K562 (cell line): ENCODE data around the gene INTS6L. TPM values are rescaled to one million over a fixed set of nuclear protein-coding genes. Genes with fewer than 3 reads are reported as not detected.

Experiments used
- CBX5 ChIP-seq: IDR thresholded peaks from 2 replicates; pipeline ENCODE4 v1.6.1; 2014; ENCODE audit warnings: low read depth, borderline replicate concordance
- CC2D1A ChIP-seq: fragments of 450-650 bp; IDR thresholded peaks from 2 replicates; pipeline ENCODE4 v1.6.1; 2017; ENCODE audit warnings: mild to moderate bottlenecking
- COPS2 ChIP-seq: fragments of 450-650 bp; conservative IDR thresholded peaks from 2 replicates; pipeline ENCODE4 v1.6.1; 2016; ENCODE audit warnings: mild to moderate bottlenecking, moderate library complexity
- CSDE1 ChIP-seq, 2 experiments: fragments of 450-650 bp; IDR thresholded peaks; 2 replicates each; pipeline ENCODE4 v1.6.1; 2016; ENCODE audit warnings: mild to moderate bottlenecking in 1 of 2
- FOXK1 ChIP-seq: sonication (generic); formaldehyde crosslinking; IDR thresholded peaks from 2 replicates; pipeline ENCODE4 v1.8.0; 2022; ENCODE audit warnings: missing genetic modification reagents, mild to moderate bottlenecking, borderline replicate concordance
- FOXP1 ChIP-seq: sonication (generic); formaldehyde crosslinking; IDR thresholded peaks from 2 replicates; pipeline ENCODE4 v1.8.0; 2022; ENCODE audit warnings: mild to moderate bottlenecking, missing genetic modification reagents
- GABPA ChIP-seq: fragments of 200-800 bp; sonication (Bioruptor generic); conservative IDR thresholded peaks from 2 replicates; pipeline ENCODE4 v1.6.1; 2016; ENCODE audit warnings: low read depth, missing genetic modification characterization, missing compliant biosample characterization
- GATAD2B ChIP-seq: fragments of 450-650 bp; IDR thresholded peaks from 2 replicates; pipeline ENCODE4 v1.6.1; 2017; ENCODE audit warnings: mild to moderate bottlenecking, borderline replicate concordance
- HMG20A ChIP-seq: fragments of 450-650 bp; formaldehyde crosslinking; conservative IDR thresholded peaks from 2 replicates; pipeline ENCODE4 v1.4.0; 2020; ENCODE audit warnings: mild to moderate bottlenecking, mixed read lengths
- HNRNPLL ChIP-seq: fragments of 200-400 bp; formaldehyde crosslinking; IDR thresholded peaks from 2 replicates; pipeline ENCODE4 v1.6.1; 2017; ENCODE audit warnings: low read length, low read depth, mild to moderate bottlenecking; ENCODE audit not compliant: poor library complexity, severe bottlenecking
- KDM5B ChIP-seq: fragments of 200-600 bp; sonication (generic); IDR thresholded peaks from 2 replicates; pipeline ENCODE4 v1.6.1; 2012; ENCODE audit warnings: low read depth, mild to moderate bottlenecking, moderate library complexity, low read length, control low read depth, inconsistent platforms; ENCODE audit not compliant: insufficient replicate concordance
- KLF16 ChIP-seq: IDR thresholded peaks from 2 replicates; pipeline ENCODE4 v1.6.1; 2016; ENCODE audit warnings: antibody characterized with exemption
- LARP7 ChIP-seq: fragments of 450-650 bp; IDR thresholded peaks from 2 replicates; pipeline ENCODE4 v1.6.1; 2016
- MTA1 ChIP-seq: fragments of 450-650 bp; IDR thresholded peaks from 2 replicates; pipeline ENCODE4 v1.6.1; 2017; ENCODE audit warnings: borderline replicate concordance
- NR4A1 ChIP-seq, 2 experiments: fragments of 250-450 bp in 1 of 2; fragments of 450-650 bp in 1 of 2; sonication (Bioruptor Pico) in 1 of 2; IDR thresholded peaks; 2 replicates each; pipeline versions ENCODE4 v1.4.0 to v1.6.1; 2016 to 2020; ENCODE audit warnings: mild to moderate bottlenecking in 2 of 2, missing compliant biosample characterization in 1 of 2, missing genetic modification characterization in 1 of 2, moderate library complexity in 1 of 2
- RFX7 ChIP-seq: fragments of 250-450 bp; sonication (Bioruptor Pico); IDR thresholded peaks from 2 replicates; pipeline ENCODE4 v1.5.1; 2021; ENCODE audit warnings: mild to moderate bottlenecking
- SAFB2 ChIP-seq: fragments of 200-400 bp; formaldehyde crosslinking; IDR thresholded peaks from 2 replicates; pipeline ENCODE4 v1.6.1; 2018; ENCODE audit warnings: borderline replicate concordance, low read length, low read depth, moderate library complexity; ENCODE audit not compliant: severe bottlenecking
- SRSF7 ChIP-seq: fragments of 200-400 bp; formaldehyde crosslinking; optimal IDR thresholded peaks from 2 replicates; pipeline ENCODE3; 2017; ENCODE audit warnings: mild to moderate bottlenecking, low read depth, low read length
- STAT5A ChIP-seq: IDR thresholded peaks from 2 replicates; pipeline ENCODE4 v1.6.1; 2012; ENCODE audit warnings: low read length, inconsistent platforms, borderline replicate concordance
- XRCC3 ChIP-seq: fragments of 450-650 bp; IDR thresholded peaks from 2 replicates; pipeline ENCODE4 v1.6.1; 2017; ENCODE audit warnings: mild to moderate bottlenecking, moderate library complexity
- ZBTB34 ChIP-seq: fragments of 250-450 bp; sonication (Bioruptor Pico); IDR thresholded peaks from 2 replicates; pipeline ENCODE4 v1.8.0; 2021; ENCODE audit warnings: mild to moderate bottlenecking, moderate library complexity
- ZFP1 ChIP-seq: fragments of 450-650 bp; formaldehyde crosslinking; IDR thresholded peaks from 2 replicates; pipeline ENCODE4 v1.4.0; 2020; ENCODE audit warnings: mild to moderate bottlenecking, mixed read lengths
- ZNF224 ChIP-seq: sonication (generic); formaldehyde crosslinking; IDR thresholded peaks from 2 replicates; pipeline ENCODE4 v1.8.0; 2022; ENCODE audit warnings: mild to moderate bottlenecking, missing genetic modification reagents
- ZNF263 ChIP-seq: sonication (generic); formaldehyde crosslinking; IDR thresholded peaks from 2 replicates; pipeline ENCODE4 v1.8.0; 2022; ENCODE audit warnings: mild to moderate bottlenecking, missing genetic modification reagents, borderline replicate concordance
- ZNF586 ChIP-seq: fragments of 450-650 bp; formaldehyde crosslinking; conservative IDR thresholded peaks from 2 replicates; pipeline ENCODE4 v1.4.0; 2020; ENCODE audit warnings: mild to moderate bottlenecking, moderate library complexity
- ZNF644 ChIP-seq: fragments of 200-800 bp; sonication (Bioruptor generic); IDR thresholded peaks from 2 replicates; pipeline ENCODE4 v1.6.1; 2016; ENCODE audit warnings: low read depth, missing genetic modification characterization, missing compliant biosample characterization
- ZSCAN29 ChIP-seq: fragments of 450-650 bp; IDR thresholded peaks from 2 replicates; pipeline ENCODE4 v1.6.1; 2017
- polyA plus RNA-seq, 8 experiments: library from polyadenylated mRNA; depleted of rRNA in 4 of 8; stranded (reverse) in 5 of 8; unstranded in 3 of 8; fragments of >200 nt; fragmentation: Nextera tagmentation in 2 of 8; fragmentation: Illumina TruSeq in 1 of 8; extraction: Ambion mirVana in 2 of 8; extraction: Trizol in 1 of 8; gene quantifications; 2 replicates each; pipeline versions ENCODE4 v1.2.1 to v1.2.3, GENCODE V29; 2011 to 2014; ENCODE audit warnings: inconsistent platforms in 1 of 8, missing spikeins in 1 of 8
- total RNA-seq, 7 experiments: library from RNA; depleted of rRNA in 6 of 7; stranded (reverse); fragments of >200 nt in 6 of 7; fragmentation: Illumina TruSeq in 2 of 7; extraction: Trizol in 2 of 7; gene quantifications; 2 replicates each; pipeline versions ENCODE4 v1.2.1 to v1.2.3, GENCODE V29; 2011 to 2021; ENCODE audit warnings: low replicate concordance in 1 of 7
- TF ChIP-seq, protein P1 (sequence below): fragments of 250-450 bp; sonication (Bioruptor Pico); IDR thresholded peaks from 2 replicates; pipeline ENCODE4 v1.9.0; 2021; ENCODE audit warnings: mild to moderate bottlenecking, inconsistent platforms

INTS6L gene
- total and polyA plus RNA-seq, 9 of the 15 experiments (the other 6 are each of a cell fraction or from before 2014, with no cell fraction given): 6.1 to 44.9 (median 21.9) TPM

GRCh38 chrX:135520553-135521404, at the start of gene INTS6L (continued):
- TF ChIP-seq ZBTB34 (no peak), ZNF224 (no peak), GABPA (tag) (no peak), COPS2 (no peak), KDM5B (peak; percentile 98), HMG20A (CRISPR knock-in tag) (no peak), CC2D1A (no peak), LARP7 (no peak), HNRNPLL (peak; percentile 38), CSDE1 (IDR thresholded peaks at IDR 0.05) (peak in 1 of 2 experiments; percentile 77; a peak in 2 of 4 replicates), FOXP1 (CRISPR knock-in tag) (no peak), RFX7 (CRISPR knock-in tag) (no peak), SAFB2 (no peak), ZNF644 (no peak), STAT5A (no peak), MTA1 (no peak), ZNF263 (CRISPR knock-in tag) (no peak), GATAD2B (no peak), ZNF586 (CRISPR knock-in tag) (no peak), CBX5 (no peak), FOXK1 (no peak), NR4A1 (CRISPR knock-in tag; IDR thresholded peaks at IDR 0.05) (peak; percentile 53; the same call in 1 of the 2 replicates), NR4A1 (tag; IDR thresholded peaks at IDR 0.05) (no peak), ZFP1 (no peak), KLF16 (no peak), SRSF7 (no peak), XRCC3 (no peak), ZSCAN29 (0 out of 2 replicates have a peak, but pooled peaks have one; percentile 19)
- TF ChIP-seq, protein P1, sequence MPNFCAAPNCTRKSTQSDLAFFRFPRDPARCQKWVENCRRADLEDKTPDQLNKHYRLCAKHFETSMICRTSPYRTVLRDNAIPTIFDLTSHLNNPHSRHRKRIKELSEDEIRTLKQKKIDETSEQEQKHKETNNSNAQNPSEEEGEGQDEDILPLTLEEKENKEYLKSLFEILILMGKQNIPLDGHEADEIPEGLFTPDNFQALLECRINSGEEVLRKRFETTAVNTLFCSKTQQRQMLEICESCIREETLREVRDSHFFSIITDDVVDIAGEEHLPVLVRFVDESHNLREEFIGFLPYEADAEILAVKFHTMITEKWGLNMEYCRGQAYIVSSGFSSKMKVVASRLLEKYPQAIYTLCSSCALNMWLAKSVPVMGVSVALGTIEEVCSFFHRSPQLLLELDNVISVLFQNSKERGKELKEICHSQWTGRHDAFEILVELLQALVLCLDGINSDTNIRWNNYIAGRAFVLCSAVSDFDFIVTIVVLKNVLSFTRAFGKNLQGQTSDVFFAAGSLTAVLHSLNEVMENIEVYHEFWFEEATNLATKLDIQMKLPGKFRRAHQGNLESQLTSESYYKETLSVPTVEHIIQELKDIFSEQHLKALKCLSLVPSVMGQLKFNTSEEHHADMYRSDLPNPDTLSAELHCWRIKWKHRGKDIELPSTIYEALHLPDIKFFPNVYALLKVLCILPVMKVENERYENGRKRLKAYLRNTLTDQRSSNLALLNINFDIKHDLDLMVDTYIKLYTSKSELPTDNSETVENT: 0 out of 2 replicates have a peak, but pooled peaks have one; percentile 70
